IPS DF 6.9 (cell line): ENCODE measurements around the gene LHFPL2.

Source experiments
- DNase-seq: peaks from one replicate; pipeline ENCODE4 v3.0.0-alpha.2; 2013; ENCODE audit warnings: low read depth, low spot score
- H3K27ac ChIP-seq: one replicate; pipeline ENCODE4 v1.5.1; 2013; ENCODE audit warnings: low read length, control low read depth
- H3K27me3 ChIP-seq: 2 replicates; pipeline ENCODE4 v1.6.1; 2013; ENCODE audit warnings: mild to moderate bottlenecking, low read length; ENCODE audit not compliant: control insufficient read depth, insufficient read depth
- H3K36me3 ChIP-seq: 2 replicates; pipeline ENCODE4 v1.6.1; 2013; ENCODE audit warnings: low read length; ENCODE audit not compliant: control insufficient read depth, insufficient read depth
- H3K4me1 ChIP-seq: 2 replicates; pipeline ENCODE4 v1.6.1; 2013; ENCODE audit warnings: low read length; ENCODE audit not compliant: control insufficient read depth, insufficient read depth
- H3K4me3 ChIP-seq: 2 replicates; pipeline ENCODE4 v1.5.1; 2013; ENCODE audit warnings: mild to moderate bottlenecking, low read length
- H3K9me3 ChIP-seq: 2 replicates; pipeline ENCODE4 v1.6.1; 2013; ENCODE audit warnings: low read length, inconsistent platforms; ENCODE audit not compliant: control insufficient read depth, insufficient read depth
- WGBS: extraction: QIAGEN DNeasy Blood & Tissue Kit; methylation state at CpG from one replicate; pipeline ENCODE4 v1.1.7; 2013; ENCODE audit warnings: mixed read lengths, missing lambda C conversion rate; ENCODE audit not compliant: insufficient read length, insufficient coverage; 5-methylcytosine and 5-hydroxymethylcytosine counted together

LHFPL2 gene

DNA sequence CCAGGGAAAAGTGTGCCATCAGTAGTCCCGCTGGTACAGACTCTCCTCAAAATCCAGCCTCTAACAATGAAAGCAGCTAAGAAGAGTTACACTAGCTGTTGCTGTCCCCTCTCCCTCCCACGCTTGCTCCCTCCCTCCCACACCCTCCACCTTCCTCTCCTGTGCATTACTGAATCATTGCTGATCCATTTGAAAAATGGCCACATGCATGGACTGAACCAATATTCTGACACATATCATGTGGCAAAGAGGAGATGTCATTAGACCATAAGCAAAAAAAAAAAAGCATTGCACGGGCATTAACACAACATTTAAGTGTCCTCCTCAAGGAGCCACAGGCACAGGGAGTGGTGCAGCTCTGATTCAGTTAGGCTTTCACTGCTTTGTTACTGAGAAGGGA is 37.9 kb downstream of the LHFPL2 start:
- no peaks in the 10 kb centered on the region for H3K36me3 ChIP-seq
- no peak overlapping the region for H3K27ac ChIP-seq
- H3K27me3 ChIP-seq: no peaks in the 10 kb centered on the region
- H3K9me3 ChIP-seq: no peaks in the 10 kb centered on the region
- H3K4me3 ChIP-seq: no peak overlapping the region
- no peak for DNase-seq
- no CpG with 5 or more reads among the region's 3 CpGs for WGBS
- peaks cover 4% of the 10 kb centered on the region for H3K4me1 ChIP-seq

DNA sequence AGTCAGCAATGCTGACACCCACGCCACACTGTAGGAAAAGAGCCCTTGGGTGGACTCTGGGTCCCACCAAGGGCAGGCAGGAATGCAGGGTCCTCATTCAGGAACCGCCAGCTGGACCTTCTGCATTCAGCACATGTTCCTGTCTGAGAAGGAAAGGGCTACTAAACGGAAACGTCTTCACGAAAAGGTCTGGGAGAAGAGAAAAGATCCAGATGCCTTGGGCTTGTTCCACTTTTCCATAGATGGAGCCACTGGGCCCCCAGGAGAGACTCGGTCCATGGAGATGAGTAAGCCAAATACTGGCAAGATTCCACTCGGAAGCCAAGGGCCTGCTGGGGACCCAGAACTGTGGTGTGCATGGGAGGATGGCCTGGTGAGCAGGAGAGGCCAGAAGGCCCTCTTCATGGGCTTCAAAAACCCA is 38.4 kb downstream of the LHFPL2 start:
- DNase-seq: no peak
- WGBS: no CpG with 5 or more reads among the region's 7 CpGs
- H3K4me1 ChIP-seq: peaks cover 4% of the 10 kb centered on the region
- H3K27ac ChIP-seq: no peak overlapping the region
- H3K4me3 ChIP-seq: no peak overlapping the region
- no peaks in the 10 kb centered on the region for H3K36me3 ChIP-seq
- no peaks in the 10 kb centered on the region for H3K9me3 ChIP-seq
- H3K27me3 ChIP-seq: no peaks in the 10 kb centered on the region

GRCh38 chr5:78607864-78608263 is 40.7 kb downstream of the LHFPL2 start:
- Histone ChIP-seq H3K36me3 (no peaks in the 10 kb centered on the region), H3K9me3 (no peaks in the 10 kb centered on the region), H3K4me3 (no peak overlapping the region), H3K27me3 (no peaks in the 10 kb centered on the region), H3K27ac (no peak overlapping the region), H3K4me1 (peaks cover 4% of the 10 kb centered on the region)
- DNase-seq: no peak

- no peak overlapping the region for H3K27ac ChIP-seq
- H3K4me1 ChIP-seq: peaks cover 4% of the 10 kb centered on the region
- no peaks in the 10 kb centered on the region for H3K27me3 ChIP-seq
- no peaks in the 10 kb centered on the region for H3K36me3 ChIP-seq
- H3K9me3 ChIP-seq: no peaks in the 10 kb centered on the region
- no CpG with 5 or more reads among the region's 4 CpGs for WGBS
- no peak overlapping the region for H3K4me3 ChIP-seq
- no peak for DNase-seq
These were observed 42.3 kb downstream of the LHFPL2 start for GRCh38 chr5:78606241-78606640.

- 100% methylated on average over 2 of the region's 2 CpGs for WGBS
- Histone ChIP-seq H3K9me3 (no peaks in the 10 kb centered on the region), H3K36me3 (no peaks in the 10 kb centered on the region), H3K4me1 (peaks cover 1% of the 10 kb centered on the region; the same call in 1 of the 2 replicates), H3K4me3 (no peak overlapping the region), H3K27me3 (no peaks in the 10 kb centered on the region), H3K27ac (no peak overlapping the region)
- no peak for DNase-seq
These were observed 43.0 kb downstream of the LHFPL2 start for GRCh38 chr5:78605611-78606010.

GRCh38 chr5:78604689-78605285 is 43.8 kb downstream of the LHFPL2 start:
- Histone ChIP-seq H3K9me3 (no peaks in the 10 kb centered on the region), H3K4me1 (no peaks in the 10 kb centered on the region)
- no peak for DNase-seq

DNA sequence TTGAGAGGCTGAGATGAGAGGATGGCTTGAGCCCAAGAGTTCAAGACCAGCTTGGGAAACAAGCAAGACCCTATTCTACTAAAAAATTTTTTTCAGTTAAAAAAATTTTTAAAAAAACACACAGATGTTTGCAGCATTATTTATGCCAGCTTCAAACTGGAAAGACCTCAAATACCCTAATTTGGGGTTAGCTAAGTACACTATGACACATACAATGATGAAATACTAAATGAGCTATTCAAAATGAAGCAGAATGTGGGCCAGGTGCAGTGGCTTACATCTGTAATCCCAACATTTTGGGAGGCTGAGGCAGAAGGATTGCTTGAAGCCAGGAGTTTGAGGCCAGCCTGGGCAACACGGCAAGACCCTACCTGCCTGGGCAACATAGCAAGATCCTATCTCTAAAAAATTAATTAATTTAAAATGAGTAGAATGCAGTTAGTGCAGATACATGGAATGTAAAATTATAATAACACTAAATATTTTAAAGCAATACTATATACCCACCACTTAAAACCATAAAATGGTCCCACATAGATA is 44.9 kb downstream of the LHFPL2 start:
- DNase-seq: no peak
- no peaks in the 10 kb centered on the region for H3K36me3 ChIP-seq
- WGBS: no CpG with 5 or more reads among the region's 1 CpG
- no peaks in the 10 kb centered on the region for H3K4me1 ChIP-seq
- no peaks in the 10 kb centered on the region for H3K9me3 ChIP-seq
- H3K27ac ChIP-seq: no peak overlapping the region
- H3K27me3 ChIP-seq: no peaks in the 10 kb centered on the region
- H3K4me3 ChIP-seq: no peak overlapping the region

More at GRCh38 chr5:78604689-78605285, 43.8 kb downstream of the LHFPL2 start:
- H3K36me3 ChIP-seq: no peaks in the 10 kb centered on the region
- no peak overlapping the region for H3K4me3 ChIP-seq
- no peaks in the 10 kb centered on the region for H3K27me3 ChIP-seq
- no peak overlapping the region for H3K27ac ChIP-seq
- no CpG with 5 or more reads among the region's 4 CpGs for WGBS

DNA sequence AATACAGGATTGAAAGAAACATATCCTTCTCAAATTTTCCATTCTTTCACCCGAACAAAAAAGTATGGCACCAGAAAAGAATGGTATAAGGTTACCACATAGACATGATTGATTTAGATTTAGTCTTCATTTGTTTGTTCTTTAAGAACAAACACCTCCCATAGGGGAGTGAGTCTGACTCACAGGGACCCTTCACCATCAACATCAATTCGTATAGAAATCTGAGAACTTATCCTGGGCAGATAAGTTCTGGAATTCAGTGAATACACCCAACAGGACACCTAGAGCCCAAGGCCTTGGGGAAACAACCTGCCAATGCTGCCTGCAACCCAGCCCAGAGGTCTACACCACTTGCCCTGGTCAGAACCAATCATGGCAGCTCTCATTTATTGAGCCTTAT is 46.2 kb downstream of the LHFPL2 start:
- no peaks in the 10 kb centered on the region for H3K27me3 ChIP-seq
- no CpG with 5 or more reads among the region's 2 CpGs for WGBS
- no peaks in the 10 kb centered on the region for H3K9me3 ChIP-seq
- H3K4me1 ChIP-seq: no peaks in the 10 kb centered on the region
- no peak overlapping the region for H3K4me3 ChIP-seq
- no peak overlapping the region for H3K27ac ChIP-seq
- no peaks in the 10 kb centered on the region for H3K36me3 ChIP-seq
- DNase-seq: no peak

GRCh38 chr5:78601559-78602314 is 46.8 kb downstream of the LHFPL2 start:
- H3K27ac ChIP-seq: no peak overlapping the region
- WGBS: no CpG with 5 or more reads among the region's 3 CpGs

GRCh38 chr5:78600687-78601414 is 47.7 kb downstream of the LHFPL2 start:
- Histone ChIP-seq H3K27ac (no peak overlapping the region), H3K4me1 (no peaks in the 10 kb centered on the region), H3K9me3 (no peaks in the 10 kb centered on the region), H3K4me3 (no peak overlapping the region), H3K36me3 (no peaks in the 10 kb centered on the region), H3K27me3 (no peaks in the 10 kb centered on the region)
- no CpG with 5 or more reads among the region's 5 CpGs for WGBS
- DNase-seq: no peak

More at GRCh38 chr5:78601559-78602314, 46.8 kb downstream of the LHFPL2 start:
- H3K4me3 ChIP-seq: no peak overlapping the region
- DNase-seq: no peak
- no peaks in the 10 kb centered on the region for H3K27me3 ChIP-seq
- H3K9me3 ChIP-seq: no peaks in the 10 kb centered on the region
- H3K36me3 ChIP-seq: no peaks in the 10 kb centered on the region
- H3K4me1 ChIP-seq: no peaks in the 10 kb centered on the region
